Liver (tissue), 9 donors: ENCODE data around the gene MMD. TPM values are rescaled to one million over a fixed set of nuclear protein-coding genes. Genes with fewer than 3 reads are reported as not detected.

Experiments used
- DNase-seq: peaks from one replicate; pipeline ENCODE4 v3.0.0-alpha.2; 2017; ENCODE audit warnings: low spot score
- H3K27ac ChIP-seq, 2 donors: one replicate each; pipeline ENCODE4 v1.7.0; 2013; ENCODE audit warnings: inconsistent platforms in 2 of 2, low read length in 2 of 2, control low read depth in 1 of 2, low read depth in 1 of 2, mild to moderate bottlenecking in 1 of 2
- H3K27me3 ChIP-seq, 4 donors: one replicate each; pipeline versions ENCODE4 v1.6.1 to v1.7.0; 2013; ENCODE audit warnings: low read length in 3 of 4, inconsistent platforms in 1 of 4, mild to moderate bottlenecking in 1 of 4, moderate library complexity in 1 of 4; ENCODE audit not compliant: control insufficient read depth in 4 of 4, insufficient read depth in 4 of 4
- H3K36me3 ChIP-seq, 4 donors: one replicate each; pipeline versions ENCODE4 v1.6.1 to v1.7.0; 2013; ENCODE audit warnings: low read length in 3 of 4, mild to moderate bottlenecking in 3 of 4, low read depth in 1 of 4, moderate library complexity in 1 of 4; ENCODE audit not compliant: control insufficient read depth in 4 of 4, insufficient read depth in 3 of 4
- H3K4me1 ChIP-seq, 4 donors: one replicate each; pipeline versions ENCODE4 v1.6.1 to v1.7.0; 2013; ENCODE audit warnings: low read length in 3 of 4, mild to moderate bottlenecking in 3 of 4, moderate library complexity in 1 of 4; ENCODE audit not compliant: control insufficient read depth in 4 of 4, insufficient read depth in 4 of 4
- H3K4me3 ChIP-seq, 3 donors: one replicate each; pipeline versions ENCODE4 v1.6.1 to v1.7.0; 2013; ENCODE audit warnings: low read length in 3 of 3, control low read depth in 1 of 3, low read depth in 1 of 3, mild to moderate bottlenecking in 1 of 3
- H3K9ac ChIP-seq, 2 donors: one replicate each; pipeline ENCODE4 v1.7.0; 2013; ENCODE audit warnings: low read length in 2 of 2, mild to moderate bottlenecking in 2 of 2, moderate library complexity in 2 of 2, control low read depth in 1 of 2, low read depth in 1 of 2
- H3K9me3 ChIP-seq, 4 donors: one replicate each; pipeline versions ENCODE4 v1.6.1 to v1.7.0; 2013; ENCODE audit warnings: low read length in 3 of 4; ENCODE audit not compliant: control insufficient read depth in 4 of 4
- EGR1 ChIP-seq, 2 donors: IDR thresholded peaks; 2 replicates each; pipeline ENCODE4 v1.6.1; 2016 to 2018; ENCODE audit warnings: antibody characterized with exemption in 2 of 2, low read depth in 2 of 2
- FOXA1 ChIP-seq: IDR thresholded peaks from 2 replicates; pipeline ENCODE4 v1.6.1; 2016; ENCODE audit warnings: antibody characterized with exemption
- FOXA2 ChIP-seq: IDR thresholded peaks from 2 replicates; pipeline ENCODE4 v1.6.1; 2016; ENCODE audit warnings: antibody characterized with exemption
- GABPA ChIP-seq, 2 donors: IDR thresholded peaks in 1 of 2; conservative IDR thresholded peaks in 1 of 2; 2 replicates each; pipeline ENCODE4 v1.6.1; 2016; ENCODE audit warnings: antibody characterized with exemption in 2 of 2, mild to moderate bottlenecking in 1 of 2, moderate library complexity in 1 of 2
- HNF4A ChIP-seq, 2 donors: conservative IDR thresholded peaks; 2 replicates each; pipeline ENCODE4 v1.6.1; 2016; ENCODE audit warnings: antibody characterized with exemption in 2 of 2, mild to moderate bottlenecking in 2 of 2
- HNF4G ChIP-seq: IDR thresholded peaks from 2 replicates; pipeline ENCODE4 v1.6.1; 2016; ENCODE audit warnings: antibody characterized with exemption
- JUND ChIP-seq, 2 donors: IDR thresholded peaks; 2 replicates each; pipeline ENCODE4 v1.6.1; 2016; ENCODE audit warnings: antibody characterized with exemption in 2 of 2
- NR2F2 ChIP-seq: IDR thresholded peaks from 2 replicates; pipeline ENCODE4 v1.6.1; 2016; ENCODE audit warnings: antibody characterized with exemption
- RAD21 ChIP-seq, 2 donors: IDR thresholded peaks; 2 replicates each; pipeline ENCODE4 v1.6.1; 2016; ENCODE audit warnings: antibody characterized with exemption in 2 of 2, mild to moderate bottlenecking in 2 of 2
- RXRA ChIP-seq, 2 donors: IDR thresholded peaks; 2 replicates each; pipeline ENCODE4 v1.6.1; 2017 to 2018; ENCODE audit warnings: antibody characterized with exemption in 2 of 2, mild to moderate bottlenecking in 1 of 2
- SP1 ChIP-seq: IDR thresholded peaks from 2 replicates; pipeline ENCODE4 v1.6.1; 2018; ENCODE audit warnings: antibody characterized with exemption, mild to moderate bottlenecking
- TAF1 ChIP-seq: conservative IDR thresholded peaks from 2 replicates; pipeline ENCODE4 v1.6.1; 2016; ENCODE audit warnings: antibody characterized with exemption, mild to moderate bottlenecking
- YY1 ChIP-seq: IDR thresholded peaks from 2 replicates; pipeline ENCODE4 v1.6.1; 2016; ENCODE audit warnings: antibody characterized with exemption, mild to moderate bottlenecking
- WGBS: extraction: QIAGEN DNeasy Blood & Tissue Kit; methylation state at CpG from one replicate; pipeline ENCODE4 v1.1.7; 2013; 5-methylcytosine and 5-hydroxymethylcytosine counted together
- polyA plus RNA-seq, 2 donors: library from polyadenylated mRNA; stranded (reverse) in 1 of 2; unstranded in 1 of 2; fragments of 200-250 nt in 1 of 2; fragments of >200 nt in 1 of 2; fragmentation: Nextera tagmentation in 1 of 2; extraction: Ambion mirVana in 1 of 2; gene quantifications; one replicate each; pipeline versions ENCODE4 v1.2.1 to v1.2.3, GENCODE V29; 2013 to 2015
- total RNA-seq, 2 donors: library from RNA; depleted of rRNA; stranded (reverse); fragments of >200 nt; gene quantifications; one replicate each; pipeline ENCODE4 v1.2.3, GENCODE V29; 2014
- TF ChIP-seq, protein P1 (sequence below): IDR thresholded peaks from 2 replicates; pipeline ENCODE4 v1.6.1; 2016; ENCODE audit warnings: antibody characterized with exemption, mild to moderate bottlenecking
- TF ChIP-seq, protein P2 (sequence below): IDR thresholded peaks from 2 replicates; pipeline ENCODE4 v1.6.1; 2016; ENCODE audit warnings: antibody characterized with exemption
- TF ChIP-seq, protein P3 (sequence below): IDR thresholded peaks from 2 replicates; pipeline ENCODE4 v1.6.1; 2016; ENCODE audit warnings: antibody characterized with exemption
- TF ChIP-seq, protein P4 (sequence below): fragments of 150-350 bp; IDR thresholded peaks from 2 replicates; pipeline ENCODE4 v1.5.1; 2017; ENCODE audit warnings: improper control_type of control experiment, low read depth, low read length; ENCODE audit not compliant: missing input control
- TF ChIP-seq, protein P5 (sequence below): IDR thresholded peaks from 2 replicates; pipeline ENCODE4 v1.6.1; 2016; ENCODE audit warnings: antibody characterized with exemption
- donor health status: healthy.
- donor health status: healthy.
- donor health status: healthy.
- donor health status: healthy.
- donor health status: healthy.

The MMD gene
- total and polyA plus RNA-seq, 4 donors = 4.9 to 18.7 (median 11.4) TPM

DNA sequence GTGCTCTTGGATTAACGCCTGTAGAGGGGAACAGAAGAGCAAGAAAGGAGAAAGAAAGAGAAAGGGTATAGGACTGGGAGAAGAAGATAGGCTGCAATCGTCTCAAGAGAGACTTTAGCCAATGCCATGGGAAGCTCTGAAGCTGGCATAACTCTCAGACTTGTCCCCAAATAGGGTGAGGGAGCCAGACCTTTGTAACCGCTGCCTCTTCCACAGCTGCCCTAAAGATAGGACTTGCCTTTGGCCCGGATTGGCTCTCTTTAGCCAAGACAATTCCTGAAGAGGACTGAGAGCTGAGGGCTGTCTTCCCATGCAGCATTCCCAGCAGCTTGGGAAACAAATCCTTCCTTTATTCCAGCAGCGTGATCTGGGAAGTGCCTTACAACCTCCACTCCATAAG, 20.8 kb upstream of the MMD start:
- Histone ChIP-seq H3K4me1 (peaks cover 1 to 20% (median 17%) of the 10 kb centered on the region in 4 donors), H3K27ac (no peak overlapping the region), H3K9ac (no peak overlapping the region), H3K36me3 (no peaks in the 10 kb centered on the region), H3K9me3 (no peaks in the 10 kb centered on the region), H3K4me3 (no peak overlapping the region), H3K27me3 (no peaks in the 10 kb centered on the region)
- 85% methylated on average over 5 of the region's 5 CpGs for WGBS
- TF ChIP-seq EGR1 (IDR thresholded peaks at IDR 0.05; ENCODE audit: low read depth in 2 of 2) (no peak), FOXA2 (no peak), NR2F2 (no peak), RXRA (IDR thresholded peaks at IDR 0.05) (no peak), HNF4G (no peak), YY1 (no peak), TAF1 (no peak), RAD21 (IDR thresholded peaks at IDR 0.05) (no peak), FOXA1 (no peak), GABPA (IDR thresholded peaks at IDR 0.05 in 1 of 2, conservative IDR thresholded peaks at IDR 0.05 in 1 of 2) (no peak), SP1 (no peak), HNF4A (conservative IDR thresholded peaks at IDR 0.05) (no peak), JUND (IDR thresholded peaks at IDR 0.05) (no peak)
- TF ChIP-seq, protein P1, sequence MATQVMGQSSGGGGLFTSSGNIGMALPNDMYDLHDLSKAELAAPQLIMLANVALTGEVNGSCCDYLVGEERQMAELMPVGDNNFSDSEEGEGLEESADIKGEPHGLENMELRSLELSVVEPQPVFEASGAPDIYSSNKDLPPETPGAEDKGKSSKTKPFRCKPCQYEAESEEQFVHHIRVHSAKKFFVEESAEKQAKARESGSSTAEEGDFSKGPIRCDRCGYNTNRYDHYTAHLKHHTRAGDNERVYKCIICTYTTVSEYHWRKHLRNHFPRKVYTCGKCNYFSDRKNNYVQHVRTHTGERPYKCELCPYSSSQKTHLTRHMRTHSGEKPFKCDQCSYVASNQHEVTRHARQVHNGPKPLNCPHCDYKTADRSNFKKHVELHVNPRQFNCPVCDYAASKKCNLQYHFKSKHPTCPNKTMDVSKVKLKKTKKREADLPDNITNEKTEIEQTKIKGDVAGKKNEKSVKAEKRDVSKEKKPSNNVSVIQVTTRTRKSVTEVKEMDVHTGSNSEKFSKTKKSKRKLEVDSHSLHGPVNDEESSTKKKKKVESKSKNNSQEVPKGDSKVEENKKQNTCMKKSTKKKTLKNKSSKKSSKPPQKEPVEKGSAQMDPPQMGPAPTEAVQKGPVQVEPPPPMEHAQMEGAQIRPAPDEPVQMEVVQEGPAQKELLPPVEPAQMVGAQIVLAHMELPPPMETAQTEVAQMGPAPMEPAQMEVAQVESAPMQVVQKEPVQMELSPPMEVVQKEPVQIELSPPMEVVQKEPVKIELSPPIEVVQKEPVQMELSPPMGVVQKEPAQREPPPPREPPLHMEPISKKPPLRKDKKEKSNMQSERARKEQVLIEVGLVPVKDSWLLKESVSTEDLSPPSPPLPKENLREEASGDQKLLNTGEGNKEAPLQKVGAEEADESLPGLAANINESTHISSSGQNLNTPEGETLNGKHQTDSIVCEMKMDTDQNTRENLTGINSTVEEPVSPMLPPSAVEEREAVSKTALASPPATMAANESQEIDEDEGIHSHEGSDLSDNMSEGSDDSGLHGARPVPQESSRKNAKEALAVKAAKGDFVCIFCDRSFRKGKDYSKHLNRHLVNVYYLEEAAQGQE = no peak
- TF ChIP-seq, protein P2, sequence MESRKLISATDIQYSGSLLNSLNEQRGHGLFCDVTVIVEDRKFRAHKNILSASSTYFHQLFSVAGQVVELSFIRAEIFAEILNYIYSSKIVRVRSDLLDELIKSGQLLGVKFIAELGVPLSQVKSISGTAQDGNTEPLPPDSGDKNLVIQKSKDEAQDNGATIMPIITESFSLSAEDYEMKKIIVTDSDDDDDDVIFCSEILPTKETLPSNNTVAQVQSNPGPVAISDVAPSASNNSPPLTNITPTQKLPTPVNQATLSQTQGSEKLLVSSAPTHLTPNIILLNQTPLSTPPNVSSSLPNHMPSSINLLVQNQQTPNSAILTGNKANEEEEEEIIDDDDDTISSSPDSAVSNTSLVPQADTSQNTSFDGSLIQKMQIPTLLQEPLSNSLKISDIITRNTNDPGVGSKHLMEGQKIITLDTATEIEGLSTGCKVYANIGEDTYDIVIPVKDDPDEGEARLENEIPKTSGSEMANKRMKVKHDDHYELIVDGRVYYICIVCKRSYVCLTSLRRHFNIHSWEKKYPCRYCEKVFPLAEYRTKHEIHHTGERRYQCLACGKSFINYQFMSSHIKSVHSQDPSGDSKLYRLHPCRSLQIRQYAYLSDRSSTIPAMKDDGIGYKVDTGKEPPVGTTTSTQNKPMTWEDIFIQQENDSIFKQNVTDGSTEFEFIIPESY = no peak
- TF ChIP-seq, protein P3, sequence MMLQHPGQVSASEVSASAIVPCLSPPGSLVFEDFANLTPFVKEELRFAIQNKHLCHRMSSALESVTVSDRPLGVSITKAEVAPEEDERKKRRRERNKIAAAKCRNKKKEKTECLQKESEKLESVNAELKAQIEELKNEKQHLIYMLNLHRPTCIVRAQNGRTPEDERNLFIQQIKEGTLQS = no peak
- TF ChIP-seq, protein P4, sequence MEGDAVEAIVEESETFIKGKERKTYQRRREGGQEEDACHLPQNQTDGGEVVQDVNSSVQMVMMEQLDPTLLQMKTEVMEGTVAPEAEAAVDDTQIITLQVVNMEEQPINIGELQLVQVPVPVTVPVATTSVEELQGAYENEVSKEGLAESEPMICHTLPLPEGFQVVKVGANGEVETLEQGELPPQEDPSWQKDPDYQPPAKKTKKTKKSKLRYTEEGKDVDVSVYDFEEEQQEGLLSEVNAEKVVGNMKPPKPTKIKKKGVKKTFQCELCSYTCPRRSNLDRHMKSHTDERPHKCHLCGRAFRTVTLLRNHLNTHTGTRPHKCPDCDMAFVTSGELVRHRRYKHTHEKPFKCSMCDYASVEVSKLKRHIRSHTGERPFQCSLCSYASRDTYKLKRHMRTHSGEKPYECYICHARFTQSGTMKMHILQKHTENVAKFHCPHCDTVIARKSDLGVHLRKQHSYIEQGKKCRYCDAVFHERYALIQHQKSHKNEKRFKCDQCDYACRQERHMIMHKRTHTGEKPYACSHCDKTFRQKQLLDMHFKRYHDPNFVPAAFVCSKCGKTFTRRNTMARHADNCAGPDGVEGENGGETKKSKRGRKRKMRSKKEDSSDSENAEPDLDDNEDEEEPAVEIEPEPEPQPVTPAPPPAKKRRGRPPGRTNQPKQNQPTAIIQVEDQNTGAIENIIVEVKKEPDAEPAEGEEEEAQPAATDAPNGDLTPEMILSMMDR = no peak
- TF ChIP-seq, protein P5, sequence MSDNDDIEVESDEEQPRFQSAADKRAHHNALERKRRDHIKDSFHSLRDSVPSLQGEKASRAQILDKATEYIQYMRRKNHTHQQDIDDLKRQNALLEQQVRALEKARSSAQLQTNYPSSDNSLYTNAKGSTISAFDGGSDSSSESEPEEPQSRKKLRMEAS = no peak
- DNase-seq = no peak
